OCI-LY3 (cell line): ENCODE results near the gene TSPAN5.

Experiments used
- CTCF ChIP-seq: fragments of 200-600, 300-600 bp; sonication (generic); IDR thresholded peaks from 2 replicates; pipeline ENCODE4 v1.5.1; 2014; ENCODE audit warnings: antibody characterized with exemption, low read length, low read depth
- EZH2phosphoT487 ChIP-seq: fragments of 200-600 bp; shearing (Covaris generic); IDR thresholded peaks from 2 replicates; pipeline ENCODE4 v1.6.1; 2018; ENCODE audit warnings: antibody characterized with exemption, mixed run types, low read depth

GRCh38 chr4:98505992-98506391 is 152.4 kb downstream of the TSPAN5 start:
- TF ChIP-seq CTCF: no peak
- no peak for TF ChIP-seq EZH2phosphoT487
